Gastrocnemius medialis (tissue), 4 donors: ENCODE data around the gene OR4N5.

Experiments used
- POLR2A ChIP-seq, 2 donors: fragments of 450-650 bp; IDR thresholded peaks; one replicate each; pipeline ENCODE4 v1.6.1; 2017; ENCODE audit warnings: antibody characterized with exemption in 2 of 2, mild to moderate bottlenecking in 2 of 2, moderate library complexity in 2 of 2
- TF ChIP-seq, protein P1 (sequence below), 5 experiments: fragments of 450-650 bp in 3 of 5; fragments of 200-600 bp in 2 of 5; sonication (generic) in 2 of 5; IDR thresholded peaks in 4 of 5; conservative IDR thresholded peaks in 1 of 5; 1 replicate in 4 of 5; 2 replicates in 1 of 5; pipeline ENCODE4 v1.5.1; 2016 to 2019; ENCODE audit warnings: antibody characterized with exemption in 5 of 5, mild to moderate bottlenecking in 3 of 5, moderate library complexity in 3 of 5

DNA sequence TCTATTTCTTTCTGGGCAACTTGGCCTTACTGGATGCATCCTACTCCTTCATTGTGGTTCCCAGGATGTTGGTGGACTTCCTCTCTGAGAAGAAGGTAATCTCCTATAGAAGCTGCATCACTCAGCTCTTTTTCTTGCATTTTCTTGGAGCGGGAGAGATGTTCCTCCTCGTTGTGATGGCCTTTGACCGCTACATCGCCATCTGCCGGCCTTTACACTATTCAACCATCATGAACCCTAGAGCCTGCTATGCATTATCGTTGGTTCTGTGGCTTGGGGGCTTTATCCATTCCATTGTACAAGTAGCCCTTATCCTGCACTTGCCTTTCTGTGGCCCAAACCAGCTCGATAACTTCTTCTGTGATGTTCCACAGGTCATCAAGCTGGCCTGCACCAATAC, 5.3 kb downstream of the OR4N5 start:
- TF ChIP-seq, protein P1, sequence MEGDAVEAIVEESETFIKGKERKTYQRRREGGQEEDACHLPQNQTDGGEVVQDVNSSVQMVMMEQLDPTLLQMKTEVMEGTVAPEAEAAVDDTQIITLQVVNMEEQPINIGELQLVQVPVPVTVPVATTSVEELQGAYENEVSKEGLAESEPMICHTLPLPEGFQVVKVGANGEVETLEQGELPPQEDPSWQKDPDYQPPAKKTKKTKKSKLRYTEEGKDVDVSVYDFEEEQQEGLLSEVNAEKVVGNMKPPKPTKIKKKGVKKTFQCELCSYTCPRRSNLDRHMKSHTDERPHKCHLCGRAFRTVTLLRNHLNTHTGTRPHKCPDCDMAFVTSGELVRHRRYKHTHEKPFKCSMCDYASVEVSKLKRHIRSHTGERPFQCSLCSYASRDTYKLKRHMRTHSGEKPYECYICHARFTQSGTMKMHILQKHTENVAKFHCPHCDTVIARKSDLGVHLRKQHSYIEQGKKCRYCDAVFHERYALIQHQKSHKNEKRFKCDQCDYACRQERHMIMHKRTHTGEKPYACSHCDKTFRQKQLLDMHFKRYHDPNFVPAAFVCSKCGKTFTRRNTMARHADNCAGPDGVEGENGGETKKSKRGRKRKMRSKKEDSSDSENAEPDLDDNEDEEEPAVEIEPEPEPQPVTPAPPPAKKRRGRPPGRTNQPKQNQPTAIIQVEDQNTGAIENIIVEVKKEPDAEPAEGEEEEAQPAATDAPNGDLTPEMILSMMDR (IDR thresholded peaks at IDR 0.05 in 4 of 5, conservative IDR thresholded peaks at IDR 0.05 in 1 of 5): no peak
- no peak for TF ChIP-seq POLR2A (IDR thresholded peaks at IDR 0.05)
